ENCODE data around the gene LCP2.
"Not testable (repeated sequence)": the region's sequence is repeated elsewhere in the genome, so short reads cannot be mapped to it uniquely, and the experiment has no call there.

LCP2 gene

DNA sequence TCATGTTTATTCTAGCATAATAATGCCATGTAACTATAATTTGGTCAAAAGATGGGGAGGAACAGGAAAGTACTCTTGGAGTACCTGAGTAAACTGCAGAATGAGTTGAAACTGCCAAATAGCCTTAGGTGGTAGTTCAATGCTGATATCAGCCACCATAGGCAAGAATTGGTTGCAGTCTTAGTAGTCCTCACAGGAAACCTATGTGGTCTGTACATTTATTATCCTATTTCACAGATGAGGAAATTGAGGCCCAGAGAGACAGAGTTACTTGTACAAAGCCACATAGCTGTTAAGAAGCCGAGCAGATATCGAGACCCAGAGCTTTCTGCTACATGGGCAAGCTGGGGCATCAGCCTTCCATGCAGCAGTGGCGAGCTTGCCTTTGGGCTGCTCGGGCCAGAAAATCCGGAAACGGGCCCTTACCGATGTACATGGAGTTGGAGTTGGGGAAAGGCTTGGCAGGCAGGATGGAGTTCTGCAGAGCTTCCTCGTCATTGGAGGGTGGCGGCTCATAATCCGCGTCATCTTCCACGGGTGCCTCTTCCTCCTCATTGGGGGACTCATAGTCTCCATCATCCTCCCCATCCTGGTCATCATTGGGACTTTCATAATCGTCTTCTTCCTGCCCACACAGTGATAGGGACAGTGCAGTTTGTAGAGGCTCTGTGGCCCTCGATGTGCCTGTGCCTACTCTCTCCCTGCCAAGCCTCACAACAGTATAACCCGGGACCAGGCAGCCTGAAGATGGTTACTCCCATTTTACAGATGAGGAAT lies 27.1 kb downstream of the LCP2 start:
- DNase-seq: no peak

DNA sequence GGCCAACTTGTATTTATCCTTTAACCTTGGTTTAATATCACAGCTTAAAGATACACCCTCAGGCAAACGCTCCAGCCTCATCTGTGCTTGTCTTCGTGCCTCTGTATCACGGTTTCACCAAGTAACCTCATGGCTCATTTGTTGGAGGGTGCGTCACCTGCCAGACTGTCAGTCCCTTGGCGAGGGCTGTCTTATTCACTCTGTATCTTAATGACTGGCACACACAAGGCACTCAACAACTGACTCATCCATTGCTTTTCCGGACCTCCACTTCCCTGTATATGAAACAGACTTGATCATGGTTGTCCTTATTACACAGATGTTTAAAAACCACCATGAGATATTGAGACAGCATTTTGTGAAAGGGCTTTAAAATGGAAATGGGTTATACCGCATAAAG lies 28.0 kb downstream of the LCP2 start:
- DNase-seq: no peak

DNA sequence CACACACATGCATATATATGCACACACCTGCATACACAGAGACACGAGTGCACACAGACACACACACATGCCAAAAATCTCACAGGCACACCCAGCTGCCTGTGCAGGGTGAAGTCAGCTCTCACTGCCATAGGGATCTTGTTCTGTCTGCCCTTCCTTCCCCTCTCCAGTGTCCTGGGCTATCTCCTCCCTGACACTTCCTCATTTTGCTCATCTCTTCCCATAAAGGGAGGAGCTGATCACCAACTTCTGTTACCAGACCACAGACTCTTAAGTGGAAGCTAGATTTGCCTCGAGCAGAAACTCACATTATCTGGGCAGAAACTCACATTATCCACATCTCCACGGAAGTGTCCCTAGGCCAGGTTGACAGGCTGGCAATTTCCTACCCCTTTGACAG lies 28.7 kb downstream of the LCP2 start:
- no peak for DNase-seq

DNA sequence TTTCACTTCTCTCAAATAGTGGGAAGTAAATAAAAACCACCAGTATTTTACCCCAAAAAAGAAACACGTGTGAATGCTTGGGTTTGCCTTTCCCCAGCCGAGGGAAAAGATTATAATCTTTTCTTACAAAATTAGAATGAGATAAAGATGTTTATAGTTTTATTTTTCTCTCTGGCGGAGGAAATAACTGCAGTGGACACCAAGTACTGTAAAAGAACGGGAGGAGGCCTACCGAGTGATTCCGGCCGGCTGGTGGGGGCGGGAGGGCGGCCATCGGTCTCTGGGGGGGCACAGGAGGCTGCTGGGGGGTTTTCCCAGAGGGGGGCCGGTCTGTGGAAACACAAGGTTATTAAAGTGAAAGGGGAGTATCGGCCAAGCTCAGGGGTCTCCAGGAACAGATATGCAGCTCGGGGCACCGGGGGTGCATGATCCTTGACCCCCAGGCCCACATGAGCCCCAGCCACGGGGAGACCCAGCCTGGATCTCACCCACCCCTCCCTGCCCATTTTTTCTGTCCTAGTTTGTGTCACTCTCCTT lies 29.4 kb downstream of the LCP2 start:
- DNase-seq: no peak

DNA sequence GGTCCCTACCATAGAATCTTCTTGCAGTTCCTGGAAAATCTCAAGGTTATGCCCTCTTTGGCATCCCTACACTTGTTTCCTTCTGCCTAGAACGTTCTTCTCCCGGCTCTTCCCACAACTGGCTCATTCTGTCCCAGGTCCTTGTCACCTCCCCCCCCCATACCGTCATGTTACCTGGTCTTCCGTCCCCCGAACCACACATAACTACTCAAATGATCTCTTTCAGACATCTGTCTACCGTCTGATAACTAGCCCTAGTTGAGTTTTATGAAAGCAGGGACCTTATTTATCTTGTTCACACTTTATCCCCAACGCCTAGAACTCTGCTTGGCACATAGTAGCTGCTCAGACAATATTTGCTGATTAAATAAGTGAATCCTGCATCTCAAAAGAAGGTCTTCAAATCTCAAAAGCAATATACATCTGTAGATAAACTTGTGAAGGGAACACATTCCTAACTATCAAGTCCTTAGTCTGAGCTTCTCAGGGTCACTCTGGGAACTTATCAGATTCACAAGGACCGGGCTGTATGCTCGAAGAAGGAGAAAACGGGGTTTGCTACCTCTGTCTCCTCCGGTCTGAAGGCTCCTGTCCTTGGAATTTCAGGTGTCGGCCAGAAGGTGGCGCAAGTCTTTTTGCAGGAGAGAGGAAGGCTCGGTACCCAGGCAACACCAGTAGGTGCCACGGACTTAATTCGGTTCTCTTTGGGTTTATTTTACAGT lies 30.0 kb downstream of the LCP2 start:
- DNase-seq: peak; percentile 58

DNA sequence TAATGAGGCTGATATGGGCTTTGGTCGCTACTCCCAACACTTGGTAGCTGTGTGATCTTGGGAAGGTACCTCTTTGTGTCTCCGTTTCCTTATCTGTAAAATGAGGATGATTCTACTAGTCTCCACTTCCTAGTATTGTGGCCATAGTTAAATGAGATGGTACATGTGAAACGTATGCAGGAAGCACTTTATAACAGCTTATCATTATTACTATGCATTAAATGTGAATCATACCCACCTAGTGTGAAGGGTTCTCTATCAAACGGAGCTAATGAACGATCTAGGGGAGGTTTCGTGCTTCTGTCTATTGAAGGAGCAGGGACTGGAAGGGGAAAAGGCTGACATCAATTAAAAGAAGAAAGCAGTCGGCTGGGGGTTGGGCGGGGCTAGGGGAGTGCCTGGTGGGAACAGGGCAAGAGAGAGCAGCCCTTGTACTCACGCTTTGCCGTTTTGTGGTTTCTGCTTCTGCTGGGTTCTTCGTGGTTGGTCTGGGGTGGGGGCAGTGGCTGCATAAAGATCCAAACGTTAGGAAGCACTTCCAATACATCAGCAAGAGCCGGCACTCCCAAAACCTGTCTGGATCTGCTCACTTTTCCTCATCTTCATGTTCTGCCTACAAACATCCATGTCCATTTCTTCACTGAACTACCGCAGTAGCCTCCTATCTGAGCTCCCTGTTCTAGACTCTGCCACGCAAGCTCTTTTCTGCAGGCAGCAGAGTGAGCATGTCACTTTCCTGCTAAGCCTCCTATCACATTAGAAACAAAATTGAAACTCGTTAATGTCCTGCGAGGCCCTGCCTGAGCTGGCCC lies 30.8 kb downstream of the LCP2 start:
- no peak for DNase-seq

DNA sequence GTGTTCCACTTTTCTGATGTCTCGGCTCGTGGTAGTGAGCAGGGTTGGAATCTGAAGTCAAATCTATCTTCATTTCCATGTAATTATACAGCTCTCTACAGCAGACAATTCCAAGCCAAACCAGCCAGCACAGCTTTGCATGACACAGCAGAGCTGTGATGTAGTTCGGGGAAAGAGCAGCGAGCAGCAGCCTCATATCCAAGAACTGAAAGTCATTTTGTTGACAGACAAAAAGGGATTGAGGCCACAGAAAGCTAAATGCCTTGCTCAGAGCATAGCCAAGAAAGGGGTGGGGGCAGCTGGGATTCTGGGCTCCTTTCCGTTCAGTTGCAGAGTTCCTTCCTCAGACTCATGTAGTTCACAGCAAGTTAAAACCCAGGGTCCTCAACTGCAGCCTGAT lies 32.1 kb downstream of the LCP2 start:
- DNase-seq: no peak

DNA sequence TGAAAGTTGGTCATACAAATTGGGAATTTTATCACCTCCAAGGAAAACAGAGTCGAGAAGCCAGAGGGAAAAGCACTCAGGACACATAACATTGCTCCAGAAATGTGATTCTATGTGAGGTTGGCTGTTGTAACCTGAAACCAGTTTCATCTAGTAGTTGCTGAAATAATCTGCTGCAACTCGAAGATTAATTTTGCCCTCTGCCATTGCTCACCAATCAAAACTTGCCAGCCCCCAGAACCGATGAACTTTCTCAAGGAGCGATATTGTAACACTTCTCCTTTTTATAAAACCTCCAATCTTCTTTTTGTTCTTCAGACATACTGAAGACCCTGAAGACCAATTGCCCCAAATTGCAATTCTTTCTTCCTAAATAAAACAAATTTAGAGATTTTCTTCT lies 33.7 kb downstream of the LCP2 start:
- no peak for DNase-seq

DNA sequence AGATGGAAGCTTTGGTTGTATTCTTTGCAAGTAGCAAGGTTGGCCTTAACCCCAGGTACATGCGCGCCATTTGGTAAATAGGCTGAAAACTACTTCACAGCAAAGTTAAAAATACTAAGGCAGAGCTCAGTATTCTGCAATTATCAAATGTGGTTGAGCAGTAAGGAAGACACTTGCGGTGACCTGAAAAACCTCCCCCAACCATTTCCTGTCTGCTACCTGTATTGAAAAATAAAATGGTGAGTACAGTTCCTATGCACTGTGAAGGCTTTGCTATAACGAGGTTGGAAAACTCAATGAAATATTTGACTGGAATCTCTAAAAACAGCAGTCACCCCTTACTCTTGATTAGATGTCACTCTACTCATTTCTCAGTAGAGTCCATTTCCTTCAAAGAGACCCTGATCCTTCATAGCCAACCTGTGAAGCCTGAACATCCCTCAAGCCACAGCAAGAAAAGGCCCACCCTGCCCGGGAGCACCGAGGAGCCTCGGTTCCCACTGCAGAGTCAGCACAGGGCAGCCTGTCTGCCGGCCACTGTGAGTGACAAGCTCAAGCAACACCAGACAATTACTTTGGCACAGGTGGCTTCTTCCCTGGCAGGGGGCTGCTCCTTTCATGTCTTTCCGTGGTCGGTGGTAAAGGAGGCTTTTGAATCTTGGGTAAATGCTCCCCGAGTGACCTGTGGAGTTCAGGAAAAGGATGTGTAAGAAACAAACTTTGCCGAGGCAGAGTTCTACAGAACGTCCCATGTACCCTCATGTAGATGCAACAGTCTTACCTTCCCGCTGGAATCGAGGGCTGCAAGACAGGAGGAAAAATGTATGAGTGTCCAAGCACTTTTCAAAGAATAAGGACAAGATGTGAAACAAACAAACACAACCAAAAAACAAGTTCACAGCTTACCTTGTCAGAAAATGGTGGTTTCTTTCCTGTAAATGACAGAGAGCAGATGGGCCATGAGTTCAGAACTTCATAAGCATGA lies 35.2 kb downstream of the LCP2 start:
- DNase-seq: no peak

DNA sequence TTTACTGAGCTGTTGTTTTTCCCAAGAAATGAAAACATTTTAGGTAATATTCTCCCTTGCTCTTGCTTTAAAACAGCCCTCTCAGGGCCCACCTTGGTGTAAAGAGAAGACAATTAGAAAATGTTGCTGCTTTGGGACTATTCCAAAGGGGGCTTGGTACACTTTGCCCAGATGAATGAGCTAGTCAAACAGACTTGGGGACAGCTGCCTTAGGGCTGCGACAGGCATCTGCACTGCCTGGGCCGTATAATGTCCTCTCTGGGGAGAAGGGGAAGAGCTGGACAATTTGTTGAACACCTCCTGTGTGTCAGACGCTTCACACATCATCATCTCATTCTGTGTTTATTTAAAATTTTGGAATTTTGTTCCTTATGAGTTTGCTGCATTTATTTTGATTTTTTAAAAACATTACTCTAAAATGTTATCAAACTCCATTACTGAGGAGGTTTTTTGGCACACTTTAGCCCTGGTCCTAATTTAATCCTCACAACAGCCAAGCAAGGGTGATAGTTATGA lies 36.0 kb downstream of the LCP2 start:
- no peak for DNase-seq

DNA sequence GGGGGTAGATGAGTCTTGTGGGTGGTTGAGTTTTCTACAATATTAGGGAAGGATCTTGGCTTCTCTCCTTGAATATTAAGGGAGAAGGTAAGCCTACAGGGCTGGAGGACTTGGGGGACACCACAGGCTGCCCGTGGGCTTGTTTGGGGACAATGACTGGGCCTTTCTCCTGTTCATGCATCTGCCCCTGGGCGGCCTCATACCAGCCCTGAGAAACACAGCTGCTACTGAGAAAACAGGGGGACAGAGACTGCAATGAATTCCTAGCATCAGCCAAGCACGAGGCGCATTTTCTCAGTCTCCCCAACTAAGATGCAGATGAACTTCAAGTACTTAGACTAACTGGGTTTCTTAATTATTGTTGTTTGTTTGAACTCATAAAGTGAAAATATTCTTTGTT lies 40.2 kb downstream of the LCP2 start:
- no peak for DNase-seq

DNA sequence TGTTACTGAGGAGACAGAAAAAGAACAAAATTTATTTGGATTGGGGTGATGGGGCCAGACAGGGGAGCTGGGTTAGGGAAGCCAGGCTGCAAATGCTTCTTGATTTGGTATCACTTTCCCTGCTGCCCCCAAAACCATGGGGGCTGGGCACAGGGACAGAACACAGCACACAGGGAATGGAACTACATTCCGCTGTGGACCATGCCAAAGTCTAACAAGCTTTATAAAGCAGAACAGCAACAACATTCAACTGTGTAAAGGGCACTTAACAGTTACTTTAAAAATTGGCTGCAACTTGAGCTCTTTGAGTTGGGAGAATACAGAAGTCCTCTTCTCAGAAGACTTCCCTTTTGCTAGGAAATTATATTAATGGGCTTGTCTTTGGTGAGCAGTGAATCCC lies 41.0 kb downstream of the LCP2 start:
- no peak for DNase-seq

DNA sequence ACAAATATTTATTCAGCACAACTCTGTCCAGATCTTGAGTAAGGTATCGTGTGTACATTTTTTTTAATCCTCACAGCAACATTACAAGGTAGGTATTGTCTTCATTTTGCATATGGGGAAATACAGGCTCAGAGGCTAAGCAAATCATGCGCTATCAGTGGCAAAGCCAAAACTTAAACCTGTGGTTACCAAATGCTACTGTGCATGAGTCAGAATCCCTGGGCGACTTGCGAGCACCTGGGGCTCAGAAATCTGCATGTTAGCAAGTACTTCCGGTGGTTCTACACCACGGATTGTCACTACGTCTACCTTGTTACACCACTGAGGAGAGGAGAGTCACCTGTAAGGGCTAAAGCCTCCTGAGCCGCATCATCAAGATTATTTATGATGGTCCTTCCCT lies 43.5 kb downstream of the LCP2 start:
- DNase-seq: no peak

DNA sequence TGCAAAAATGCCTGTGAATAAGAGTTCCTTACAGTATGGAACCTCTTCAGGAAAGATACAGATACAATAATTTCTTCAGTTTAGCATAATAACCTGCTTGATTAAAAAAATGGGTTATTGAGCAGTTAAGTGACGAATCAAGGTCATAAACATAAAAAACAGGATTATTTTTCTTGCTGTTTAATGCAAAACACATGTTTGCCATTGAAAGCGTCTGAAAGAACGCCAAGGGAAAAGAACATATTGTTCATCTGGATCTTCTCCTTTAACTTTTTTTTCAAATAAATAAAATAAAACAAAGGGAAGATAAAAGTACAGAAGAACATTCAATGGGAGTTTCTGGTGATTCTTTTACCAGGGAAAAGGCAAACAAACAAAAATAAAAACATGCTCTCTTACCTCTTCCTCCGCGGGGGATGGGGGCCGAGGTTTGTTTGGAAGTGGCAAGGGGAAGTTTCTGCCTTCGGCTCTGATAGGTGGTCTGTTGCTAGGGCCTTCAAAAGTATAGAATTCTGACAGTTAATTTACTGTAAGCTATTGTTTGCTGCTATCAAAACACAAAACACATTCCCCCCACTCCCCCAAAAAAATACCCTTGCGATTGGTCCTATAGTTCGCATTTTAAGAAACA lies 44.7 kb downstream of the LCP2 start:
- DNase-seq: no peak

DNA sequence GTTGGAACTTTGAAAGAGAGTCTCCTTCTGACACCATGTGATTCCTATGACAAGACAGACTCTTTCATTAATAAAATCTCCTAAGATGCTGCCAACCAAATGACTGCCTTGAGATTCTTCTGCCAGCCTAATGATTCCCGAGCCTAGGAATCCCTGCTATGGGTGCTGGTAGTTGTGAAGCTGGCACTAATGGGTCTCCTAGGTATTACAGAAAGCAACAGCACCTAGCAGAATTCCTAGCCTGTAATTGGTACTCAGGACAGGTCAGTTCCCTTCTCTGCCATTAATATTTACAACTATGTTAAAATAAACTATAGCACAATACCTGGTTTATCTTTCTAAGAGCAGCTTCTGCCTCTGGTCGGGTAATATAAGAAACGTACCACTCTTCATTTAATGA lies 45.5 kb downstream of the LCP2 start:
- DNase-seq: no peak

DNA sequence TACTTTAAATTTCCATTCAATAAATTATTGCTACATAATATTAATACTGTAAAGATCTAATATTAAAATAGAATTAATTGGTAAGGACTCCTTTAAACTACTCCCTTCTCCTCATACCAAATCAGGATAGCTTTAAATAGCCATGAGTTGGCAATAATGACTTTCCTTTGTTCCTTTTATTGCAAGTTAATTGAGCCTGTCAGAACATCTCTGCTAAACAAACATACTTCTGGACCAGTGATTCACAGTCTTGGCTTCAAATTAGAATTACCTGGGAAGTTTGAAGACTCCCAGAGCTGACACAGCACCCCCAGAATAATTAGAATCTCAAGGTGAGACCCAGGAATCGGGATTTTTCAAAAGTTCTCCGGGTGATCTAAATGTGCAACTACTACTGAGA lies 46.1 kb downstream of the LCP2 start:
- no peak for DNase-seq

DNA sequence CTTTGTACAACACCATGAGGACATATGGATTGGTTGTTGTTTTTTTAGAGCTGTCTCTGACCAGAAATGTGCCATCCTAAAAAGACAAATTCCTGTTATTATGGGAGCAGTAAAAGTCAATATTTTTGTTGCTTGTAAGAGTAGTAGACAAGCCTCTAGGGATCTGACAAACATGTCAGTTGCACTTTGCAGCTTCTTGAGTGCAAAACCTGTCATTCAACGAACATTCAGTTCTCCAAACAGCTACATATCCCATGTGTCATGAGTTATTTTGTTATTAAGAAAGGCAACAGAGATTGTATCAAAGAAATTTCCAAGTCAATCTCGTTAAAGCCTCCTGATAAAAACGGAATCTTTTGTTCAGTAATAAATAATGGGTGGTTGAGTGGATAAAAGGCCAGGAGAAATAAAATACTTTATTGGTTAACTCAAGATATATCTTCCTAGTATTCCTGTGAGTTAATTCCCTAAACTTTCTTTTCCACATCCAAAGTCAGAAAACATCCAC lies 46.7 kb downstream of the LCP2 start:
- DNase-seq: no peak

DNA sequence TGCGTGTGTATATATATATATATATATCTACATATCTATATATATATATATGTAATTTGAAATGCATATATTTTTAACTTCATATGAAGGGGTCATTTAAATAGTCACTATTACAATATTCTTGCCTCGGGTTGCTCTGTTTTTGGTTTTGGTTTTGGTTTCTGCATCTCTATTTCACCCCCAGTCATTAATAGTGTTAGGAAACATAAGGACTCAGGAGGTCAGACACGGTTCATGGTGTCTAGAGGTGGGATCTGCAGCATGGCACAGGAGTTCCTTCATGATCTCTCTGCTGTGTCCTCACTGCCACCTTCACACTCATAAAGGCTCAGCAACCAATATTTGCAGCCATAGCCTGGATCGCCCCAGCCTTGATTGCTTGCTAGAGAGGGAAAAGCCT lies 48.2 kb downstream of the LCP2 start:
- DNase-seq: no peak

DNA sequence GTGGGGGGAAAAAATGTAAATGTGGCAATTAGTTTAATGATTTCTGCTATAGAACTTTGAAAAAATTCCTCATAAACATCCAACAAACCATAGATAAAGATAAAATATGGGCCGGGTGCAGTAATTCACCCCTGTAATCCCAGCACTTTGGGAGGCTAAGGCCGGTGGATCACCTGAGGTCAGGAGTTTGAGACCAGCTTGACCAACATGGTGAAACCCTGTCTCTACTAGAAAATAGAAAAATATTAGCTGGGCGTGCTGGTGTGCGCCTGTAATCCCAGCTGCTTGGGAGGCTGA lies 48.7 kb downstream of the LCP2 start:
- not testable (repeated sequence) for DNase-seq

DNA sequence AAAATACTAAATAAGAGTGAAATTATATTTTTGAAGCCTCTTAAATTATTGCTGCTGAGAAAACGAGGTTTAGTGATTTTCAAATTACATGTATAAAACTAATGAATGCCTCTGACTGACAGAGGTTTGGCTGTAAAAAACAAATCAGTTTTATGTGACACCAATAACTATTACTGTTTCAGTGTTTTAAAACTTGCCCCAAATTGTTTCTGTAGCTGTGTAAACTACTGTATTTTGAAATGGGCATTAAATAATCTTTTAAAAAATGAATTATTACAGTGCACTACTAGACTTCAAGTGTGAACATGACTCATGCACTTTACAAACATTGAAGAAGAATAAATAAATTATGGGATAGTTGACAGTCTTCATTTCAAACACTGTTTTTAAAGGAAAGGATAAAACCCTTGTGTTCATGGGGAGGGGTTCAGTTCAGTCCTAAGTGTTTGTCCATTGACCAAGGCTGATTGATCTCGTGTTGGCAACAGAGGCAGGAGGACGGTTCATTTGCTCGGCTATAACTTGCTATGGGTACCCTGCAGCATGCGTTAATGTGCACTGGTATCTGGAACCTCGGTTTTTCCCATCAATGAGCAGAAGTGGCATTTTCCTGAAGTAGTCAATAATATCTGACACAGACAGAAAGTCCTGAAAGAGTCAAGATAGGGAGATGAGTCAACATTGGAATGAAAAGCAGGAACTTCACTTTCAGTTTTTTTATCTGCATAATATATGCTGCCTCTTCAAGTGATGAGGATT lies 49.2 kb downstream of the LCP2 start:
- DNase-seq: no peak

DNA sequence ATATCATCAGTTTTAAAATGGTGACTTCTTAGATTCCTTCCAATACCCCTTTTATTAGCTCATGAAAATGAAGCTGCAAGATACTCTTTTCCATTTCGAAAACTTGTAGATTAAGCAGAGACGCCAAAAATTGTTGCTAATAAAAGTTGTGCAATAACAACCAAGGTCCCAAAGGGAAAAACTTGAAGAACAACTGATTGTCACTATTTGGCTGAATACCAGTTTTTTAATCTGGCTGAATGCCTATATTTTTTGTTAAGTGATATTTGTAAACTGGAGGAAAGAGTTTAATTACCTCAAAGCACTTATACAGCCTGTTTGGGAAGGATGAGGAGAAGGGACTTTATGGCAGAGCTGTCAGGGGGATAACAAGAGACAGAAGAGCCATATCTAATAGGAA lies 50.2 kb downstream of the LCP2 start:
- no peak for DNase-seq

Measured in fibroblast of skin of right quadriceps (primary cell).